ENCODE measurements around the gene CSNK1E.

DNA sequence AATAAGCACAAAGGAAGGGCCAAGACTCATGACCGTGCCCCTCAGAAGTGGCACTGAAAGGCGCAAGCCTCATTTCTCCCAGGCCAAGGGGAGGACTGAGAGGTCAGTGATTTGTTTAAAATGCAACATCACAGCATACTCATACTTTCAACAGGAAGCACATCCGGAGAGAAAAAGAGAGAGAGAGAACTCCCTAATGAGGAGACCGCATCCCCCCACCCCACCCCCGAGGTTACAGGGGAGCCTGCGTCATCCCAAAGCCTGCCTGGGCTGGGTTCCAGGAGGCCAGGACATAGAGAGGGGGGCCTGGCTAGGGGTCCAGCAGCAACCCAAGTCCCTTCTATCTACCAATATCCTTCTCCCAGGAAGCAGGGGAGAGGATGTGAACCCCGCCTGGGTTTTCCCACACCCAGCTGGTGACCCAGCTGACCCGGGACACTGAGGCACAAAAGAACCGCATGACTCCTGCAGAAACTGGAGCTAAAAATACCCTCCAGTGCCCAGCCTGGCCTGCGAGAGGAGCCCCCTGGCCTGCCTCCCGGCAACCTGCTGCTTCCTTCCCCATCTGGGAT lies 3.8 kb downstream of the CSNK1E start:
- TF ChIP-seq, protein P1, sequence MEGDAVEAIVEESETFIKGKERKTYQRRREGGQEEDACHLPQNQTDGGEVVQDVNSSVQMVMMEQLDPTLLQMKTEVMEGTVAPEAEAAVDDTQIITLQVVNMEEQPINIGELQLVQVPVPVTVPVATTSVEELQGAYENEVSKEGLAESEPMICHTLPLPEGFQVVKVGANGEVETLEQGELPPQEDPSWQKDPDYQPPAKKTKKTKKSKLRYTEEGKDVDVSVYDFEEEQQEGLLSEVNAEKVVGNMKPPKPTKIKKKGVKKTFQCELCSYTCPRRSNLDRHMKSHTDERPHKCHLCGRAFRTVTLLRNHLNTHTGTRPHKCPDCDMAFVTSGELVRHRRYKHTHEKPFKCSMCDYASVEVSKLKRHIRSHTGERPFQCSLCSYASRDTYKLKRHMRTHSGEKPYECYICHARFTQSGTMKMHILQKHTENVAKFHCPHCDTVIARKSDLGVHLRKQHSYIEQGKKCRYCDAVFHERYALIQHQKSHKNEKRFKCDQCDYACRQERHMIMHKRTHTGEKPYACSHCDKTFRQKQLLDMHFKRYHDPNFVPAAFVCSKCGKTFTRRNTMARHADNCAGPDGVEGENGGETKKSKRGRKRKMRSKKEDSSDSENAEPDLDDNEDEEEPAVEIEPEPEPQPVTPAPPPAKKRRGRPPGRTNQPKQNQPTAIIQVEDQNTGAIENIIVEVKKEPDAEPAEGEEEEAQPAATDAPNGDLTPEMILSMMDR (IDR thresholded peaks at IDR 0.05) = no peak
- TF ChIP-seq ZFX (IDR thresholded peaks at IDR 0.05; ENCODE audit: borderline replicate concordance) = no peak
